Esophagus muscularis mucosa (tissue), 3 donors: ENCODE measurements around the gene TNS4.

Experiments used
- POLR2A ChIP-seq: fragments of 450-650 bp; IDR thresholded peaks from one replicate; pipeline ENCODE4 v1.6.1; 2017; ENCODE audit warnings: antibody characterized with exemption, moderate library complexity, mild to moderate bottlenecking, low read depth
- TF ChIP-seq, protein P1 (sequence below), 3 experiments: fragments of 200-600 bp in 2 of 3; fragments of 450-650 bp in 1 of 3; sonication (generic) in 2 of 3; IDR thresholded peaks; one replicate each; pipeline ENCODE4 v1.5.1; 2017 to 2019; ENCODE audit warnings: antibody characterized with exemption in 3 of 3, mild to moderate bottlenecking in 2 of 3, moderate library complexity in 1 of 3

DNA sequence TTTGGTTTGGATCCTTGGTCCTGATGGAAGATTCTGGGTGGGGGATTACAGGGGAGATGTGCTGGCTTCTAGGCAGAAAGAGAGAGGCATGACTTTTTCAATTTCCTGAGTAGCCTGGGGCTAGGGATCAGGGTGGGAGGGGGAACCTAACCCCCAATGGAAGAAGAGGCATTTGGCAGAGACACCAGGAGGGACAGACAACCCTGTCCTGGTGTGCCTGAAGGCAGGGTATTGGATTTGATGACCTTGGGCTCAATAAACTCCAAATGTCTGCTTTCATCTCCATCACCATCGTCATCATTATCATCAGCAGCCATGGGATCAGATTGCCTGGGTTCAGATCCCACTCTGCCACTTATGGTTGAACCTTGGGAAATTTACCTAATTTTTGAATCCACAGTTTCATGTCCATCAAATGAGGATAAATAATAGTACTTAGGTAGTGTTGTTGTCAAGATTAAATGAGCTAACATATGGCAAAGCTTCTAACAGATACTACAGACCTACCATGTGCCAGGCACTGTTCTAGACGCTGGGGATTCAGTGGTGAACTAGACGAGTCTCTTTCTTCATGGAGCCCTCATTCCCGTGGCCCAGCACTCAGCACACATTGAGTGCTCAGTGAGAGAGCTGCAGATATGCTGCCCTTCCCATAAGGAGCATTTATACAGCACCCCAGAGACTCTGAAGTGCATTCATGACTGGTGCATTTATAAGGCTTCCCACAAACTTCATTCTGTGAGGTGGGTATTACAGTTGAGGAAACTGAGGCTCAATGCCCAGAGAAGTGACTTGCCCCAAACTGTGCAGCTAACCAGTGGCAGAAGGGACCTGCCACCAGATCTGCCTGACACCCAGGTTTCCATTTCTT lies 31.4 kb downstream of the TNS4 start:
- no peak for TF ChIP-seq POLR2A
- TF ChIP-seq, protein P1, sequence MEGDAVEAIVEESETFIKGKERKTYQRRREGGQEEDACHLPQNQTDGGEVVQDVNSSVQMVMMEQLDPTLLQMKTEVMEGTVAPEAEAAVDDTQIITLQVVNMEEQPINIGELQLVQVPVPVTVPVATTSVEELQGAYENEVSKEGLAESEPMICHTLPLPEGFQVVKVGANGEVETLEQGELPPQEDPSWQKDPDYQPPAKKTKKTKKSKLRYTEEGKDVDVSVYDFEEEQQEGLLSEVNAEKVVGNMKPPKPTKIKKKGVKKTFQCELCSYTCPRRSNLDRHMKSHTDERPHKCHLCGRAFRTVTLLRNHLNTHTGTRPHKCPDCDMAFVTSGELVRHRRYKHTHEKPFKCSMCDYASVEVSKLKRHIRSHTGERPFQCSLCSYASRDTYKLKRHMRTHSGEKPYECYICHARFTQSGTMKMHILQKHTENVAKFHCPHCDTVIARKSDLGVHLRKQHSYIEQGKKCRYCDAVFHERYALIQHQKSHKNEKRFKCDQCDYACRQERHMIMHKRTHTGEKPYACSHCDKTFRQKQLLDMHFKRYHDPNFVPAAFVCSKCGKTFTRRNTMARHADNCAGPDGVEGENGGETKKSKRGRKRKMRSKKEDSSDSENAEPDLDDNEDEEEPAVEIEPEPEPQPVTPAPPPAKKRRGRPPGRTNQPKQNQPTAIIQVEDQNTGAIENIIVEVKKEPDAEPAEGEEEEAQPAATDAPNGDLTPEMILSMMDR (IDR thresholded peaks at IDR 0.05) = no peak
